Neuron (in vitro differentiated cells): Measurements from ENCODE around the gene MRFAP1L1.
"Not testable (repeated sequence)": the region's sequence is repeated elsewhere in the genome, so short reads cannot be mapped to it uniquely, and the experiment has no call there.

Experiments used
- H2AFZ ChIP-seq: one replicate; pipeline ENCODE4 v1.6.1; 2013; ENCODE audit warnings: low read depth, mild to moderate bottlenecking, inconsistent platforms, low read length, moderate library complexity
- H3K27me3 ChIP-seq: one replicate; pipeline ENCODE4 v1.6.1; 2013; ENCODE audit warnings: low read length; ENCODE audit not compliant: insufficient read depth
- H3K36me3 ChIP-seq: one replicate; pipeline ENCODE4 v1.6.1; 2013; ENCODE audit warnings: low read length; ENCODE audit not compliant: insufficient read depth
- H3K4me1 ChIP-seq: one replicate; pipeline ENCODE4 v1.6.1; 2013; ENCODE audit warnings: low read length; ENCODE audit not compliant: insufficient read depth
- H3K4me3 ChIP-seq: 2 replicates; pipeline ENCODE4 v1.5.1; 2013; ENCODE audit warnings: mild to moderate bottlenecking, low read length, moderate library complexity
- H3K9me3 ChIP-seq: one replicate; pipeline ENCODE4 v1.6.1; 2013; ENCODE audit warnings: low read length

MRFAP1L1 gene

DNA sequence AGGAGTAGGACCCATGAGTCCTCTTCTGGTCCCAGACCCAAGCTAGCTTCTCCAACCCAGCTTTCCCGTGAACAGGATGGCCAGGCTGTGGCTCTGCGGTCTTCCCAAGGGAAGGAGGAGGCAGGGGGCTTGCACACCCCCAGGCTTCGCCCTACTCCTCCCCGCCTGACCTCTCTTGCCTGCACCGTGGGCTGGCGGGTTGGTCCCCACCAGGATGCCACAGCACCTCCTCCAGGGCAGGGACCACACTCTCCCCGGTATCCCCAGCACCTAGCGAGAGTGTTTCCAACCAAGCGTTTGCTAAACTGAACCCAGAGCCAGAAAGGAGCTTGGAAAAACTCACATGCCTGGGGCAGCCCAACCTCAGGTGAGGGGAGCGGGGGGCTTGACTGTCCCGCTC, 25.0 kb downstream of the MRFAP1L1 start:
- Histone ChIP-seq H3K4me3 (no peak overlapping the region), H3K36me3 (no peaks in the 10 kb centered on the region), H2AFZ (no peak overlapping the region), H3K9me3 (no peaks in the 10 kb centered on the region), H3K4me1 (peaks cover 7% of the 10 kb centered on the region), H3K27me3 (no peaks in the 10 kb centered on the region)

DNA sequence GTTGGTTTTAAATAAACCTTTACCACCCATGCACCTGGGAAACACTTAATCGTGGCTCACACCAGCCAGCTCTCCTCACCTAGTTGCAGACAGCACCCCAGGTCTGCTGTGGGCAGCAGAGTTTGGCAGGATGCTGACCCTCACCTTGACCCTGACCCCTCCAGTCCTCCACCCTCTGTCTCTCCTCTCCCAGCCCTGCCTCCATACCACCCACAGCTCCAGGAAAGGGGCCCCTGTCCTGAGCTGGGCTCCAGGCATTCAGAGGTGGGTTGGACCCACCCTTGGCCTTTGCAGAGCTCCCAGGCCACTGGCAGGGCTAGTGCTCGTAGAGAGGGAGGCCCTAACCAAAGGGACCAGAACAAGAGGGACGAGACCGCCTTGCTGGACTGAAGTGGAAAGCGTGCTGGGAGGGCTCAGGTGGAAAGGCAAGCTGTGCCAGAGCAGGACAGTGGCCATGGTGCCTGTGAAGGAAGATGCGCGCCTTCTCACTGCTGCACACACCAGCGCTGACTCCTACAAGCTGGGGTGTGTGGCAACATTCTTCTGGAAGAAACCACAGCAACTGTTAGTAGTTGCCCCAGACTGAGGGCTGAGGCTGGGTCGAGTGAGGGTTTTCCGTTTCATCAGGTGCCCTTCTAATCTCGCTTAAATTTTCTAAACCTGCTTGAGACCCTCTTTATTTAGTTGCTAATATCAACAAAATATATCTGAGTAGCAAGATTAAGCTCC, 26.6 kb downstream of the MRFAP1L1 start:
- Histone ChIP-seq H3K4me1 (no peaks in the 10 kb centered on the region), H3K27me3 (no peaks in the 10 kb centered on the region), H3K36me3 (no peaks in the 10 kb centered on the region), H3K9me3 (peaks cover 2% of the 10 kb centered on the region), H3K4me3 (no peak overlapping the region), H2AFZ (no peak overlapping the region)

DNA sequence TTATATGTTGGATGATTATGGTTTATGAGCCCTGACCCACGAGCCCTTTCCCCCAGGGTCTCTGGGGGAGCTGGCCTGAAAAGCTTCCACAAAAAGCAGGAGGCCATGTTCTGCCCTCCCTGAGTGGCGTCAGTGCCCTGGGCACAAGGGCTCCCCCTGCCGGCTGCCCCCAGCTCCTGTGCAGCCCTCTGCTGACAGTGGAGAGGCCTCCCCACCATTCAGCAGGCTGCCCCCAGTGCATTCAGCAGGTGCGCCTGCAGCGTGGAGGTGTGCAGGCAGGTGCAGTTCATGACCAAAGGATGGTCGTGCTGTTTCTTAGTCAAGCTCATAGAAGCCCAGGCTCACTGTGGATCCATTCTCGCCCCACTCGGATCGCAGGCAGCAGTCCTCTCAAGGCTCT, 28.5 kb downstream of the MRFAP1L1 start:
- Histone ChIP-seq H3K9me3 (peaks cover 2% of the 10 kb centered on the region), H2AFZ (no peak overlapping the region), H3K36me3 (peaks cover 3% of the 10 kb centered on the region), H3K4me3 (no peak overlapping the region), H3K4me1 (peaks cover 1% of the 10 kb centered on the region), H3K27me3 (no peaks in the 10 kb centered on the region)

DNA sequence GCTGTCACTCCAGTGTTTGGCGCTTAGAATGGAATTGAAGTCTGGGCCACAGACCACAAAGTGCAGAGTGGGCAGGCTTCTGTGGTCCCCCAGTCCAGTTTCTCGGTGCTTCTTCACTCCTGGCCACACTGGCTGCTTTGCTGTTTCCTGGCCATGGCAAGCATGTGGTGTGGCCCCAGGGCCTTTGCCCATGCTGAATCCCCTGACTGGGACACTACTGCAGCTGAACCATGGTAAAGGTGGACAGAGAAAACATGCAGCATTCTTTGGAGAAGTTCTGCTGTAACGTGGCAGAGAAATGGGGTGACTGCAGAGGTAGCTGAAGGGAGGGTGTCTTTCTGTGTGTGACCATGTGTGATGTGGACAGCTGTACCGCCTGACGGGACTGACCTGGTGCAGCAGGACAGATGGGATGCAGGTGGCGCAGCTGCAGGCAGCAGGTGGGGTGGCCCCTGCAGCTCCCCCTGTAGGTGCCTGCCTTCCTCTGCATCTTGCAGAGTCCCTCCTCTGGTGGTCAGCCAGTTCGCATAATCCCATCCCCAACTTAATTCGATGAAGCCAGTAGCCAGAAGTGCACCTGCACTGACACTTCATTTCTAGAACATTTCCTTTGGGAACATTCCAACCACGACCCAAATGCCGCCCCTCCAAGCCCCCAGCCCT, 29.2 kb downstream of the MRFAP1L1 start:
- no peak overlapping the region for H3K4me3 ChIP-seq
- peaks cover 2% of the 10 kb centered on the region for H3K9me3 ChIP-seq
- peaks cover 9% of the 10 kb centered on the region for H3K36me3 ChIP-seq
- no peaks in the 10 kb centered on the region for H3K27me3 ChIP-seq
- H2AFZ ChIP-seq = no peak overlapping the region
- H3K4me1 ChIP-seq = peaks cover 8% of the 10 kb centered on the region

DNA sequence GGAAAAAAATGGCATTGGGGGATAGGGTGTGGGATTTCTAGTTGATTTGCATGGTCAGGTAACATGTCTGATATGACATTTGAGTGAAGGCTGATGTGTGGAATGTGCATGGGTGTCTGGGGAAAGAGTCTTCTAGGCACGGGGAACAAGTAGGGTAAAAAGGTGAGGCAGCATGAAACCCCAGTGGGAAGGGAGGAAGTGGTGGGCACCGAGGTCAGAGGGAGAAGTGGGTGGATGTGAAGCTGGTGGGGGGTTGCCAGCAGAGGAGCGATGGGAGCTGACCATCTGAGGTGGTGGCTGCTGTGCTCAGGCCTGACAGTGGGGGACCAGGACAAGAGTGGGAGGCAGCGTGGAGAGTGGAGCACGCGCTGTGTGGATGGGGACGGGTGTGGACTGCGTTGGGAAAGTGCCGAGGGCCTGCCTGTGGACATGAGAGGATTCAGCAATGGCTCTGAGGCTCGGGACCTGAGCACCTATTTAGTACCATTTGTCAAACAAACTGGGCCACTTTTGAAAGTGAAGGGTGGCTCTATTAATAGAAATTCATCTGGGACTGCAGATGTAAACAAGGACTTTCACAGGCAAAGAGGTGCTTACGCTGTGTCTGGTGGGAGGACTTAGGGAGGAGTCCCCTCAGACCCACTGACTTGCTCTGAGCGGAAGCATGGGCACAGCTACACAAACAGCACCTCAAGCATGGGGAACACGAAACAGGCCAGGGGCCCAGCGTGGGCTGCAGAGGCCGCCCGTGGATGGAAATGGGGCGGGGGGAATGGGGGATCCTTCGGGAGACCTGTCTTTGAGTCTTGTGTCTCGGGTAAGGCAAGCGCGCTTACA, 32.7 kb downstream of the MRFAP1L1 start:
- H3K4me1 ChIP-seq = peaks cover 19% of the 10 kb centered on the region
- H3K36me3 ChIP-seq = peaks cover 9% of the 10 kb centered on the region
- H3K27me3 ChIP-seq = no peaks in the 10 kb centered on the region
- H2AFZ ChIP-seq = no peak overlapping the region
- H3K9me3 ChIP-seq = peaks cover 2% of the 10 kb centered on the region
- H3K4me3 ChIP-seq = no peak overlapping the region

DNA sequence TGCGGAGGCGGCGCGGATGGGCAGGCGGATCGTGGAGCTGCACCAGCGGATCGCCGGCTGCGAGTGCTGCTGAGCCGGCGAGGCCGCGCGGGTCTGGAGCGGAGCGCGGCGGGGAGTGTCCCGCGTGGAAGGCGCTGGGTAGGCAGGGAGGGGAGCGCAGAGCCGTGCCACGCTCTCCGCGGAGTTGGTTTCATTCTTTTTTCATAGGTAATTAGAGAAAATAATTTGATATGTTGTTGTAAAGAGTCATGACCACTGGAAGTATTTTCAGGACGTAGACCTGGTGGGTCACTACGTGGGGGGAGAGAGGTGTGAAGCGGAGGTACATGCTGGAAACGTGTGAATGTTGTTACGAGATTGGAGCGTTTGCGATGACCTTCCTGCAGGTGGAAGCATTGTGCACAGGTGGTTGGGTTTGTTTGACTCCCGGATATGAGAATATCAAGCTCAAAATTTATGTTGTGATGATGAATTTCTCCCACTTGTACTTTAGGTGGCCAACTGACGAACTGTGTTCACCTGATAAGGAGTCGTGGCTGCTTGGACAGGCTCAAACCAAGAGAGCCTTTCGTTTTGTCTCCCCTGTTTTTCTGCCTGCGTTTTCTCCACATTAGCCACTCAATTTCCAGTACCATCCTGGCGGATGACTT, 35.0 kb downstream of the MRFAP1L1 start:
- Histone ChIP-seq H3K9me3 (peaks cover 2% of the 10 kb centered on the region), H3K27me3 (no peaks in the 10 kb centered on the region), H3K4me3 (peak overlapping the region; percentile 67), H3K4me1 (peaks cover 19% of the 10 kb centered on the region), H2AFZ (peak overlapping the region; percentile 62), H3K36me3 (peaks cover 9% of the 10 kb centered on the region)

DNA sequence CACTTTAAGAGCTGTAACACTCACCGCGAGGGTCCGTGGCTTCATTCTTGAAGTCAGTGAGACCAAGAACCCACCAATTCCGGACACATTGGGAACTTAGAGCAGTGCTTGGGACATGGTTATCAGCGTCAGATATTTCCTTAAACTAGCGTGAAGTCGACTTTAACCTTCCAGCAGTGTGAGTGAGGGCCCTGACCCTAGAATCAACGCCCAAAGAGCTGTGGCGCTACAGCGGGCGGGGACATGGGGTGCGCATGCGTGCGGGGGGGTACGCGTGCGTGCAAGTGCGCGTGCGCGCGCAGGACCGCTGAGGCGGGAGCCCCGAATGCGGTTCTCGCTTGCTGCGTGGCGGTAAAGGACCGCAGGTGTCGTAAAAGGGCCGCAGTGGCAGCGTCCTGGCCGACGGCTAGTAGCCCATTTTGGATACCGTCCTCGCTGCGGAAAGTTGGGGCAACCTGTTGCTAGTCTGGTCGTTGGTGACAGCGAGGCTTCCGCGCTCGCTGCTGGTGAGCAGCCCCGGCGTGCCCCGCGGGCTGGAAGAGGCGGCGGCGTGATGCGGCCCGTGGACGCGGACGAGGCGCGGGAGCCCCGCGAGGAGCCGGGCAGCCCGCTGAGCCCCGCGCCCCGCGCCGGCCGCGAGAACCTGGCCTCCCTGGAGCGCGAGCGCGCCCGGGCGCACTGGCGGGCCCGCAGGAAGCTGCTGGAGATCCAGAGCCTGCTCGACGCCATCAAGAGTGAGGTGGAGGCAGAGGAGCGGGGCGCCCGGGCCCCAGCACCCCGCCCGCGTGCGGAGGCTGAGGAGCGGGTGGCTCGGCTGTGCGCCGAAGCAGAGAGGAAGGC, 35.8 kb downstream of the MRFAP1L1 start:
- peaks cover 19% of the 10 kb centered on the region for H3K4me1 ChIP-seq
- peak overlapping the region; percentile 67 for H3K4me3 ChIP-seq
- H3K9me3 ChIP-seq = peaks cover 2% of the 10 kb centered on the region
- H2AFZ ChIP-seq = peak overlapping the region; percentile 62
- peaks cover 9% of the 10 kb centered on the region for H3K36me3 ChIP-seq
- no peaks in the 10 kb centered on the region for H3K27me3 ChIP-seq

DNA sequence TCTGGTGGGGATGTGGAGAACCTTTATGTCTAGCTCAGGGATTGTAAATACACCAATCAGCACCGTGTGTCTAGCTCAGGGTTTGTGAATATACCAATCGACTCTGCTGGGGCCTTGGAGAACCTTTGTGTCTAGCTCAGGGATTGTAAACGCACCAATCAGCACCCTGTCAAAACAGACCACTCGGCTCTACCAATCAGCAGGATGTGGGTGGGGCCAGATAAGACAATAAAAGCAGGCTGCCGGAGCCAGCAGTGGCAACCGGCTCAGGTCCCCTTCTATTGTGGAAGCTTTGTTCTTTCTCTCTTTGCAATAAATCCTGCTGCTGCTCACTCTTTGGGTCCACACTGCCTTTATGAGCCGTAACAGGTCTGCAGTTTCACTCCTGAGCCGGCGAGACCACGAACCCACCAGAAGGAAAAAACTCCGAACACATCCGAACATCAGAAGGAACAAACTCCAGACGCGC, 36.4 kb downstream of the MRFAP1L1 start:
- H3K27me3 ChIP-seq, H2AFZ ChIP-seq, H3K9me3 ChIP-seq, H3K36me3 ChIP-seq: not testable (repeated sequence)
- H3K4me3 ChIP-seq = peak overlapping the region; percentile 67
- H3K4me1 ChIP-seq = peaks cover 19% of the 10 kb centered on the region

DNA sequence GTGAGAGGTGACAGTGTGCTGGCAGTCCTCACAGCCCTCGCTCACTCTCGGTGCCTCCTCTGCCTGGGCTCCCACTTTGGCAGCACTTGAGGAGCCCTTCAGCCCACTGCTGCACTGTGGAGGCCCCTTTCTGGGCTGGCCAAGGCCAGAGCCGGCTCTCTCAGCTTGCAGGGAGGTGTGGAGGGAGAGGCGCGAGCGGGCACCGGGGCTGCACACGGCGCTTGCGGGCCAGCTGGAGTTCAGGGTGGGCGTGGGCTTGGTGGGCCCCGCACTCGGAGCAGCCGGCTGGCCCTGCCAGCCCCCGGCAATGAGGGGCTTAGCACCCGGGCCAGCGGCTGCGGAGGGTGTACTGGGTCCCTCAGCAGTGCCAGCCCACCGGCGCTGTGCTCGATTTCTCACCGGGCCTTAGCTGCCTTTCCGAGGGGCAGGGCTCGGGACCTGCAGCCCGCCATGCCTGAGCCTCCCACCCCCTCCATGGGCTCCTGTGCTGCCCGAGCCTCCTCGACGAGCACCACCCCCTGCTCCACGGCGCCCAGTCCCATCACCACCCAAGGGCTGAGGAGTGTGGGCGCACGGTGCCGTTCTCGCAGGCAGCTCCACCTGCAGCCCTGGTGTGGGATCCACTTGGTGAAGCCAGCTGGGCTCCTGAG, 37.0 kb downstream of the MRFAP1L1 start:
- H3K36me3 ChIP-seq, H3K9me3 ChIP-seq, H3K27me3 ChIP-seq, H2AFZ ChIP-seq: not testable (repeated sequence)
- H3K4me3 ChIP-seq = peak overlapping the region; percentile 10
- H3K4me1 ChIP-seq = peaks cover 19% of the 10 kb centered on the region

DNA sequence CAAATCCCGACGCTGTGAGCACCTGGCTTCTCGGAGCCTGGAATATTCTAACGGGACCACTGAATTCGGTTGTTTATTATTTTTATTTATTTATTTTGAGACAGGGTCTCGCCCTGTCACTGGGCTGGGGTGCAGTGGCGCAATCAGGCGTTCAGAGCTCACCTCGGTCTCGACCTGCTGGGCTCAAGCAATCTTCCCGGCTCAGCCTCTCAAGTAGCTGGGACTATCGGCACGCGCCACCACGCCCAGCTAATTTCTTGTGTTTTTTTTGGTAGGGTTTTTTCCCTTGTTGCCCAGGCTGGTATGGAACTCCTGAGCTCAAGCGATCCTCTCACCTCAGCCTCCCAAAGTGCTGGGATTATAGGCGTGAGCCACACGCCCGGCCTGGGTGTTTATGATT, 37.5 kb downstream of the MRFAP1L1 start:
- Histone ChIP-seq H3K9me3 (no peaks in the 10 kb centered on the region), H3K4me1 (peaks cover 19% of the 10 kb centered on the region), H2AFZ (no peak overlapping the region), H3K36me3 (peaks cover 9% of the 10 kb centered on the region), H3K27me3 (no peaks in the 10 kb centered on the region), H3K4me3 (no peak overlapping the region)

DNA sequence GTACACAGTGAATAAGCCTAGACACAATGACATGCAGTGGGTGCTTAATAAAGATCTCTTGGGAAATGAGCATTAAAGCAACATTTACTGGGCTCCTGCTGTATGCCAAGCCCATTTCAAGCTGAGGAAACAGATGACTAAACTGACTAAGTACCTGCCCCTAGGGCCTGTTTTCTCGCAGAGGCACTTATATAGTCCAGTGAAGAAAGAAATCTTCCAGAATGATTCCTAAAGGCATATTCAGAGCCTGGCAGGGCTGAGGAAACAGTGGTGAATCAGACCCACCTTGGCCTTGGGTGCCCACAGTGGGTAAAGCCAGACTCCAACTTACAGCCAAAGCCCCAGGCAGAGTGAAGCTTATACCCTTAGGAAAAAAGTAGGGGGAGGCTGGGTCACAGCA, 38.0 kb downstream of the MRFAP1L1 start:
- Histone ChIP-seq H3K4me3 (no peak overlapping the region), H3K27me3 (no peaks in the 10 kb centered on the region), H2AFZ (no peak overlapping the region), H3K9me3 (no peaks in the 10 kb centered on the region), H3K4me1 (peaks cover 19% of the 10 kb centered on the region), H3K36me3 (peaks cover 7% of the 10 kb centered on the region)

DNA sequence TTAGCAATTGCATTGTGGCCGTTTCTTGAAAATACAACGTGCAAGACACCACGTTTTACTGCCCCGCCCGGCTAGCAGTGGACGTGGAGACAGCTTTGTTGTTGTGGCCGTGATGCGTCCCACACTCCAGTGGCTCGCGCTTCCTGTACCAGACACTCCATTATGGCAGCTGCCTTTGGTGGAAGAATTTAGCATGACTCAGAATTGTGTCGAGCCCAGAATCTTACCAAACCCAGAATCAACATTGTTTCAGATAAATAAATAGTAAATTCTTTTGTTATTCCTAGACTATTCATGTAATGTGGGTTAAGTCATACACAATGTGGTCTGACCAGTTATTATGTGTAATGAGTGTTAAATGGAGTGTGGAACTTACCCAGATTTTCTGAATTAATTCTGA, 41.3 kb downstream of the MRFAP1L1 start:
- H2AFZ ChIP-seq = no peak overlapping the region
- no peaks in the 10 kb centered on the region for H3K36me3 ChIP-seq
- peaks cover 5% of the 10 kb centered on the region for H3K9me3 ChIP-seq
- H3K27me3 ChIP-seq = no peaks in the 10 kb centered on the region
- H3K4me3 ChIP-seq = no peak overlapping the region
- H3K4me1 ChIP-seq = no peaks in the 10 kb centered on the region
